Posterior cingulate gyrus (tissue), 11 donors: Measurements from ENCODE around the gene CPA5.

ENCODE experiments used
- DNase-seq, 10 donors: peaks; one replicate each; pipeline versions ENCODE4 v3.0.0 to v3.0.0-alpha.2; 2020 to 2021; ENCODE audit warnings: mixed read lengths in 3 of 10
- intact Hi-C: fragments of 100-400 bp; cut with DNase I; formaldehyde crosslinking; loops from one replicate; pipeline ENCODE4 v1.15.1; 2023

CPA5 gene

DNA sequence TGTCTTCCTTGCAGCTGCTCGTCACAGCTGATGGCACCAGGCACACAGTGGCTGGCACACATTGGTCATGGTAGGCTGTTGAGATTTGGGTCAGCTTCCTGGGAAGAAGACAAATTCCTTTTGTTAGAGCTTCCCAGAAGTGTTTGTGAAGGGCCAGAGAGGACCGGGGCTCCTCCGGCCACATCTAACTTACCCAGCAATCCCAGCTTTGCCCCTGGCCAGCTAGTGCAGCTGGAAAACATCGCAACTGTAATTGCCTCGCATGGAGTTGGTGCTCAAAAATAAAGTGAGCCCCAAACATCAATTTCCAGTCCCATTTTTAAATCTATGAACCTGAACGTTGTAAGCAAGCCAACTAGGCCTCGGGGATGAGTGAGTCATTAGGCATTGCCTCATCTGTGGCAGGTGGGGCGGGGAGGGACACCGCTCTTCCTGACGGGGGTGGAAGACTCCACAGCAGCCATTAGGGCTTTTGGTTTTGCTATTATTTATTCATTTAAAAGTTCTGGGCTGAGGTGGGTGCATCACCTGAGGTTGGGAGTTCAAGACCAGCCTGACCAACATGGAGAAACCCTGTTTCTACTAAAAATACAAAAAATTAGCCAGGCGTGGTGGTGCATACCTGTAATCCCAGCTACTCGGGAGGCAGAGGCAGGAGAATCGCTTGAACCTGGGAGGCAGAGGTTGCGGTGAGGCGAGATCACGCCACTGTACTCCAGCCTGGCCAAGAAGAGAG, 12.4 kb downstream of the CPA5 start:
- DNase-seq, result peak in 5 of 10 donors; percentile 33 to 93 (median 48)
- intact Hi-C loops, result no loop called here

DNA sequence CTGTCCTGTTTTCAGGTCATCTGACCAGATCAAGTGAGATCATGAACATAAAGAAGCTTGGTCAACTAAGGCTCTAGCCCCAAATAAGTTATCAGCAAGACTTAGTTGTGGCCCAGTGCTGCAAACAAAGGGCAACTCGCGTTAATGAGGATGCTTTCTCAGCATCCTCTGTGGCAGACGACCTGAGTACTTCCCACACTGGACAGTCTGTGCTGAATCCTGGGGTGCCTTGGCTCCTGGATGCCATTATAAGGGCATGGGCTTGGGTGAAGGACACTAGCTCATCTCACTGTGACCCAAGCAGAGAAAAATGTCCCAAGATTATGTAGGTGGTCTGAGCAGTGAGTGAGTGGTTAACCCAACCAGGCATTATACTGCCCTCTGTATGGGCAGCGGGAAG, 13.9 kb downstream of the CPA5 start:
- DNase-seq, result peak in 1 of 10 donors; percentile 5
- intact Hi-C loops, result no loop called here

DNA sequence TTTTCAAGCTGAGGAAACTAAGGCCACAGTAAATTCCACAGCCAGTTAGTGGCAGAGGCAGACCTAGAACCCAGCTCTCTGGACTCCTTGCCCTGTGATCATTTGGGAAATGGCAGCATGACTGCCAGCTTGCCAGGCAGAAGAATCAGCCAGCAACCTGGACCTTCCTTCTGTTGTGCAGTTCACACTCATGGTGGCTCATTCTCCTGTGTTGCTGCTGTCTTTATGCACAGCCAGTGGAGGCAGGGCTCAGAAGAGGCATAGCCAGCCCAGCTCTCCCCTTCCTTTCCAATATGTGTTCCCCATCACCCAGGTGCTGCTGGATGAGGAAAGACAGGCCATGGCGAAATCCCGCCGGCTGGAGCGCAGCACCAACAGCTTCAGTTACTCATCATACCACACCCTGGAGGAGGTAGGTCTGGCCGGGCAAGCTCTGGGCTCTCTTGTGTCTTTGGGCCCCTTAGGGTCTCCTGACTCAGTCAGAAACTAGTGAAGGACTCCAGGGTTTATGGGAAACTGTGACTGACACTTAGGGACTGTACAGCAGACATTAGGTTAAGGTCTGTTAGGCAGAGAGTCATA, 14.8 kb downstream of the CPA5 start:
- intact Hi-C loops, result no loop called here
- DNase-seq, result peak in 1 of 10 donors; percentile 56

DNA sequence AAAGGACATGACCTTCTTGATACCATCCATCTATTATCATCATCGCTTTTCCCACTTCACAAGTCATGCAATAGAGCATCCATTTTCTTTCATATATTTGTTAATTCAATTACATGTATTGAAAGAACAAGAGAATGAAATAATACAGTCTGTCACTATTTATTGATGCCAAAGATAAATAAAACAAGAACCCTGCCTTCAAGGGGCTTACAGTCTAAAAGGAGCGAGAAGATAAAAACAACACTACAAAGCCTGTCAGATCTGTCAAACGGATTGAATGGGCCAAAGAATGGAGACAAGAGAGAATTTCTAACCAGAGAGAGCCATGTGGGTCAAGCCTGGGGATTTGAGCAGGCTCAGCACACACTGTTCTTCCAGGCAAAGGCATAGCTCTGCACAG, 15.9 kb downstream of the CPA5 start:
- DNase-seq, result no peak
- intact Hi-C loops, result no loop called here

DNA sequence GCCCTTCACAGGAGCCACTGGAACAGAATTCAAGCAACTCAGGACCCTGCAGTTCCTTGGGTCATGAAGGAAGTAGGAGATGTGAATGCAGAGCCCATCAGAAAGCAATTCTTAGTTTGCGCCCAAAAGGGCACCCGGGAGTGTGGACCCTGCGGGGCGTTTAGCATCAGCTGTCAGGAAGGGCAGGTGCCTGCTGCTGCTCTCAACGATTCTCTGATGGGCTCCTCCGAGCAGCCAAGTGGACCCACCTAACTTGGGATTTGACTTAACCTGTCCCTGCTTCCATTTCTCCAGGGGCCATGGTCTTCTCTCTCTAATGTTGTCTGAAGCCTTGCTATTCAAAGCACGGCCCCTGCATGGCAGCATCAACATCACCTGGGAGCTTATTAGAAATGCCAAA, 17.1 kb downstream of the CPA5 start:
- intact Hi-C loops, result no loop called here
- peak in 1 of 10 donors; percentile 52 for DNase-seq

DNA sequence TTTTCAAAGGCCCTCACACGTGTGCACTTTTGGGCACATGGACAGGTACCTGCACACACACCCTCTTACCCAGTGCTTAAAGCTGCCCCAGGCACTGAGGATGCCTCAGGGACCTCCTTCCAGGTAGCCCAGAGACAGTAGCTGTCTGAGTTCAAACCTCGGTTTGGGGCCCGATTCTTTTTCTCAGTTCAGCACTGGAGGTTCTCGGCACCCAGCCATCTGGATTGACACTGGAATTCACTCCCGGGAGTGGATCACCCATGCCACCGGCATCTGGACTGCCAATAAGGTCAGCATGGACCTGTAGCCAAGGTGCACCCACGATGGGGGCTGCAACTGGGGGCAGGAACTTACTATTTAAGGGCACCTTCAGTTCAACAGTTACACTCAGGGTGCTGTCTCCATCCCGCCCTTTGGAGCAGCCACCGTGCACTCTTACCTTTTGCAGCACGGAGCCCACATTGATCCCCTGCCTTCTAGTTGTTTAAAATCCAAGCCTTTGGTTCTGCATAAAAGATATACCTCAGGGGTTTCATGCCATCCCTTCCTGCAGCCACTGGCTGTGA, 17.7 kb downstream of the CPA5 start:
- DNase-seq, result peak in 1 of 10 donors; percentile 26

DNA sequence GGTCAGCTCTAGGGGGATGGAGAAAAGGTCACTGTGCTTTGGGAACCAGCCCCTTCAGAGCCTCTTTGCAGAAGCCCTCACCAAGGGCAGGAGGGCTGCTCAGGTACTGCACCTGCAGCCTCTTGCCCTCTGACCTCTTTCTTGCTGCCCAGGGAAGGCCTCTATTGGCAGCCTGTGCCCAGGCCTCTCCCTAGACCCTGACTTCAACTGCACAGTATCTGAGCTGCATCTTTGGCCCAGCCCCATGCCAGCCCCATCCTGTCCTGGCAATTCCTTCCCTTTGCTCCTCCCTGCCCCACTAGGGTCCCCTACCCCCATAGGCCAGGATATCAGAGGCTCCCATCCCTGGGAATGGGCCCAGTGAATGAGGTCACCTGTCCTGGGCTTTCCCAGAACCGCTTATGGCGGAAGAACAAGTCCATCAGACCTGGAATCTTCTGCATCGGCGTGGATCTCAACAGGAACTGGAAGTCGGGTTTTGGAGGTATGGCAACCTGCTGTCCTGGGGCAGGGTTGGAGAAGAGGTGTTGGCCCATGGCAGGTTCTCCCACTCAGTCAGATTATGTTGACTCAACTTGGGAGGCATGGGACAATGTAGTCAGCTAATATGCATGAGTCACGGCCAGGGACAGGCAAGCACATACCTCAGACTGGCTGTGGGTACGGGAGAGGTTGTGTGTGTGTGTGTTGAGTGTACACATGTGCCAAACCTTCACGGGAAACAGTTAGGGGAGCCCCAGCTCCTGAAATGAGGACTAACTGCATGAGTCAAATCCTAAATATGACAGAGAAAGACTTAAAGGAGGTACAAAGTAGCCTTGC, 18.6 kb downstream of the CPA5 start:
- intact Hi-C loops, result no loop called here
- DNase-seq, result peak in 1 of 10 donors; percentile 16

More for the DNA sequence above, 17.7 kb downstream of the CPA5 start:
- intact Hi-C loops, result no loop called here

DNA sequence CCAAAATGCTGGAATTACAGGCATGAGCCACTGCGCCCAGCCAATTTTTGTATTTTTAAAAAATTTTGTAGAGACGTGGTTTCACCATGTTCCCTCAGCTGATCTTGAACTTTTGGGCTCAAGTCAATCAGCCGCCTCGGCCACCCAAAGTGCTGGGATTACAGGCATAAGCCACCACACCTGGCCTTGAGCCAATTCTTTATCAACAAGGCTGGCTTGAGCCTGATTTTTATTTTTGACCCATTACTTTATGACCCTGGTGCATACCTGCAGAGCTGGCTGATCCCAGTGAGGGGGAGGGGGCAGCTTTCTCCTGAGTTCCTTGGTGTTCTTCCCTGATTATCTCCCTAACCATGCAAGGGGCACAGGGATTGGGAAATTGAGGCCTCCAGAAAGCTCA, 19.8 kb downstream of the CPA5 start:
- peak in 2 of 10 donors; percentile 38 to 73 for DNase-seq
- intact Hi-C loops, result no loop called here

DNA sequence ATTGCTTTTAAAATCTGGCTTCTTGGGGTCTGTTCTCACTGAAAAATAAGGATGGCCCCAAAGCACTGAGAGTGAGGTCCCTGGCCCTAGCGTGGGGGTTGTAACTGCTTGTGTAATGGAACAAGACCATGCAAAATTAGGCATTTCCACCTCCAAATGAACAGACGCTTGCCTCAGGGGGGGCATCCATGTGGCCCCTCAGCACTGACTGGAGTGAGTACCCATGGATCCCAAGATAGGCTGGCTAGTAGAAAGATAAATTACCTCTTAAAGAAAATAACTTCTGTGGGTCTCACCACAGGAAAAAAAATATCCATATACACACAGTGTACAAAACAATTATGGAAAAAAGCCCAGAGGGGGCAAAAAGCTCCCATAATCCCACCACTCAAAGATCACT, 20.5 kb downstream of the CPA5 start:
- DNase-seq, result peak in 1 of 10 donors; percentile 38
- intact Hi-C loops, result no loop called here

DNA sequence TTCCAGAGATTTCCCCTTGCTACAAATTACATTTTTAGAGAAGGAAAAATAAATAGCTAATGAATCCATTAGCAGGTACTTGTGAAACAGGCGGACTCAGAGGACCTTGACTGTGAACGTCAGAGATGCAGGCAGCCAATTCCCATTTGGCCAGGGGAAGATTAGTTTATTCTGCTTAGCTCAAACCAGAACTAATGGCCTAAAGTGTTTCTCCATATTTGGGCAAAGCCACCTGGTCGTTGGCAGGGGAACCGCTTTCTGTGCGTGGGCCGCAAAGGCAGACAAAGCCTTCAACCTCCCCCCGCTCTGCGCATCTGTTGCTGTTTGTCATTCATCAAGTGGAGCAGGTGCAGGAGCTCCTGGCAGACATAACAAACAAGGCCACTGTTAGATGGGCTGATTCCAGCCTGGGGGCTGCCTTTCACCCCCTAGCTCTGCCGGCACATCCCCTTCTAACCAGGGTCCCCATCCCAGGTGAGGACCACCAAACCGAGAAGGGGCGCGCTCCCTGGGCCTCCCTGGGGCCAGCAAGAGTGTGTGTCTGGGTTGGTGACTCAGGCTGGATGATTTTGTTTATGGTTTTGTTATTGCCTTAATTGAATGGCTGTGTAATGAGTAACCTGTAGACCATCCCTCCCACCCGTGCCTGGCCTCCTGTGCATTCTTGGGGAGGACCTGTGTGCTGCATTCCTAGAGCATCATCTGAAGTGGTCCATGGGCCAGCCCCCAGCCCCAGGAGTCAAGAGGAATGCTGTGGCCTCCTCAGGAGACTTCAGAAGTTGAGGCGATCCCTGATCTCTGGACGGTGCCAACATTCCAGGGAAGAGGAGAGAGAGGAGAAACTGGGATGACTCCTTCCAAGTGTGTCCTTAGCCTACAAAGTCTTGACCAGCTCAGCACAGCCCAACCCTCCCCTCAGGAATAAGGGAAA, 21.2 kb downstream of the CPA5 start:
- intact Hi-C loops, result no loop called here
- peak in 3 of 10 donors; percentile 26 to 69 (median 32) for DNase-seq

DNA sequence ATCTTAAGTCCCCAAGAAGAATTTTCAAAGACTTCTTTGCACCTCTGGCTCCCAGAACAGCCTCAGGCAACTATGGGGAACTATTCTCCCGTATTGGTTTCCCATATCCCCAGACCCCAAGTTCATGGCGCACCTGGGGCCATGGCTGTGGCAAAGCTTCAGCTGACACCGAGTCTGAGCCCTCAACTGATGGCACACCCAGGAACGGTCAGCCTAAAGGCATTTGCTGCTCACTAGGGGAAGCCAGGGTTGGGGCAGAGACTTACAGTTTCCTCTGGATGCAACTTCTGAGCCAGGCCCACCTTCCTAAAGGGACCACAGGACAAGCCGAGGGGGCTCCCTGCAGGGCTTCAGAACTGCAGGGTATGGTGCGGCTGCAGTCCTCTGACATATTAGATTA, 21.9 kb downstream of the CPA5 start:
- intact Hi-C loops, result no loop called here
- DNase-seq, result peak in 1 of 10 donors; percentile 39

DNA sequence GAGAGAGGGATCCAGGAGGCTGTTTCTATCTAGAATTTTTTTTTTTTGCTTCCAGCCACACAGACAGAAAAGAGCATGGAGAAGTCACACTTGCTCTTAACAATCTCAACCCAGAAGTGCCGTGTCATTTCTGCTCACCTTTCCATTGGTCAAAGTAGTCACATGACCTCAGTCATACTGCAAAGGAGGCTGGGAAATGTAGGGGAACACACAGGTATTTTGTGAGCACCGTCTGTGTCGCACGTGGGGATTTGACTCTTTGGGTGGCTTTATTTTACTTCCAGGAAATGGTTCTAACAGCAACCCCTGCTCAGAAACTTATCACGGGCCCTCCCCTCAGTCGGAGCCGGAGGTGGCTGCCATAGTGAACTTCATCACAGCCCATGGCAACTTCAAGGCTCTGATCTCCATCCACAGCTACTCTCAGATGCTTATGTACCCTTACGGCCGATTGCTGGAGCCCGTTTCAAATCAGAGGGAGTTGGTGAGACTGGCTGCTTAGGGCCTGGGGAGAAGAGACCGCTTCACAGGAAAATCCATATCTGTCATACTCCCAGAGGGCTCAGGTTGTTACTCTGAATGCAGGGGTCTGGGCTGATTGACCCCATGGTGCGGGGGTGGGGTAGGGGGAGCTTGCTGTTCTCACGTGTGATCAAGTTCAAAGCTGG, 22.6 kb downstream of the CPA5 start:
- peak in 1 of 10 donors; percentile 11 for DNase-seq
- intact Hi-C loops, result no loop called here

DNA sequence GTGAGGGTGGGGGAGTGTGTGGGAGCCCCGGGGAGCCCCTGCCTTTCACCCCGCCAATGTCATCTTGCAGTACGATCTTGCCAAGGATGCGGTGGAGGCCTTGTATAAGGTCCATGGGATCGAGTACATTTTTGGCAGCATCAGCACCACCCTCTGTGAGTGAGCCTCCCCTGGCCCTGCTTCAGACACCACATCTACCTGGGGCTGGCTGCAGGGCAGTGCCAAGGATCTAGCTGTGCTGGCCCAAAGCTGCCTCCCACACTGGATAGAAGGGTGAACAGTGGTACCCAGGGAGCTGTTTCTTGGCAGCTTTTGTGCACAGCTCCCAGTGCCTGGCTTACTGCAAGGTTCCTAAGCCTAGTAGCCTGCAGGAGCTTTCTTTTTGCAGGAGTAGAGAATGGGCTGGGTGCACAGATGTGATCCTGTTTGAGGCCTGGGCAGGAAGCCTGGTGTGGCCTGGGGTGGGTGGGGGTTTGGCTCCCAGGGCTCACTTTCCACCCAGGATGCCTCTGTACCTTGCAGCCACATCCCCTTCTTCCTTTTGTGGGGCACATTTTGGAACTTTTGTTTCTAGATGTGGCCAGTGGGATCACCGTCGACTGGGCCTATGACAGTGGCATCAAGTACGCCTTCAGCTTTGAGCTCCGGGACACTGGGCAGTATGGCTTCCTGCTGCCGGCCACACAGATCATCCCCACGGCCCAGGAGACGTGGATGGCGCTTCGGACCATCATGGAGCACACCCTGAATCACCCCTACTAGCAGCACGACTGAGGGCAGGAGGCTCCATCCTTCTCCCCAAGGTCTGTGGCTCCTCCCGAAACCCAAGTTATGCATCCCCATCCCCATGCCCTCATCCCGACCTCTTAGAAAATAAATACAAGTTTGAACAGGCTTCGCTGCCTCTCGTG, 23.5 kb downstream of the CPA5 start:
- DNase-seq, result peak in 1 of 10 donors; percentile 41
- intact Hi-C loops, result no loop called here

DNA sequence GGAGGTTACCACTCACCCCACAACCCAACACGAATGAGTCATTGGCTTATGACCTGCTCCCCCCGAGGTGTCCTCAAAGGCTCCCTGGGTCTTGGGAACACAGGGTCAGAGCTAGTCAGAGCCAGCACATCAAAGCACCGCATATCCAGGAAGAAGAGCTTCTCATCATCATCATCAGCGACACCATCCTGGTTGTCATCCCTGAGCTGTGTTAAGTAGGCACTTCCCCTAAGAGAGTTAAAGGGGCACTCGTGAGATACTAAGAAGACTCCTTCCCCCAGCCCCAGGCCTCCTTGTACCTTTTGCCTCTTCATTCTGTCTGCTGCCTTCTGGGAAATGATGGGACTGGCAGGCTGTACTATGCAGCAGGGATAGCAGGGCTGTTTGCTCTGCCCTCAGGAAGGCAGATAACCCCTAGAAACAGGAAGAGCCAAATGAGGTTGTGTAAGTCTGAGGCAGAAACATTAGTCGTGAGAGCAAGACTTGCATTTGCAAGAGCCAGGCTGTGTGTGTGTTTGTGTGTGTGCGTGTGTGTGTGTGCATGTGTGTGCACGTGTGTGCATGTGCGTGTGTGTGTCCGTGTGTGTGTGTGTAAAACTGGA, 24.6 kb downstream of the CPA5 start:
- peak in 2 of 10 donors; percentile 8 to 35 for DNase-seq
- intact Hi-C loops, result no loop called here

DNA sequence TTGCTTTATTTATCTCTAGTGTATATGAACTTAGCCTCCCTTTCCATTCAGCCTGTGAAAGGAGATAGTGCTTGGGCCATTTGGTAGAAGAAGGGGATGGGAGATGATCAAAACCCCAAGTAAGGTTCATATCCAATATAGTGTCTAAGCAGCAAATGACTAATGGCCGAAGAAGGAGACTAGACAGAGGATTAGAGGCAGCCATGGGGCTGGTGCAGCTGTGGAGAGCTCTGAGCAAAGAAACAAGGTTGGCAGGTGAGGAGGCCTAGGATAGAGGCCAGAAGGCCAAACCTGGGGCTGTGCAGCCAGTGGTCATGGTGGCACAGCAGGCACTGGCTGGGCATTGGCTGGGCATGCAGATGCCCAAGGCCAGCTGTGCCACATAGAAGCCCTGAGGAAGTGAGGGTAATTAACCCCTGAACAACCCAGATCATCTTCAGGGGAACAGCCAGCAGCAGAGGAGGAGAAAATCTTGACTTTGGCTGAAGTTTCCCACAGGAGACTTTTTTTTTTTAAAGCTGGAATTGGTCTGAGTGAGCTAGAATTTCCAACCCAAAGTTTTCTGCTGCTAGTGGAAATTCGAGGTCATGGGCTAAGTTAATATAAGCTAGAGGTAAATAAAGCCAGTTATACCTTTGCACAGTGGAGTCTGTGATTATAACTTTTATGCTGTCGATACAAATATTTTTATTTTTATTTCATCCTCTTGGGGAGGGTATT, 25.4 kb downstream of the CPA5 start:
- intact Hi-C loops, result no loop called here
- peak in 2 of 10 donors; percentile 20 to 31 for DNase-seq

DNA sequence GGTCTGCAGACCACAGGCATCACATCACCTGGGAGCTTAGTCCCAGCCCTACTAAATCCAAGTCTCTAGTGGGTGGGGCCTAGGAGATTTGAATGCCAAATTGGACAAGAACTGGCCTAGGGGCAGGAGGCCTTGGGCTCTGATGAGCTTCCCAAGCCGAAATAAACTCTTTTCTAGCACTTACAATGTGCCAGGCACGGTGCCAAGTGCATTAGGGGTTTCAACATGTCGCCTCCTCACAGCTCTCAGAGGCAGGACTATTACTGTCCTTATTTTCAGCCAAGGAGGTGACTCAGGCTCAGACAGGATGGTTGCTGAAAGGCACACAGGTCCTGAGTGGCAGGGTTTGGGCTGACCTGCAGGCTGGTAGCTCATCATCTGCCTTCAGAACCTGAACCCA, 26.4 kb downstream of the CPA5 start:
- intact Hi-C loops, result no loop called here
- DNase-seq, result peak in 2 of 10 donors; percentile 12 to 66
